Upper lobe of right lung (tissue), 1 donor: ENCODE data around the gene DDX27. TPM values are rescaled to one million over a fixed set of nuclear protein-coding genes. Genes with fewer than 3 reads are reported as not detected.

Experiments
- ATAC-seq: fragments of 200-7000 bp; cut with Tn5 transposase; one replicate; pipeline ENCODE4 v1.9.1; 2020; ENCODE audit warnings: mild to moderate bottlenecking, moderate library complexity
- DNase-seq: peaks from one replicate; pipeline ENCODE4 v3.0.0-alpha.2; 2020
- H3K27ac ChIP-seq: fragments of 200-600 bp; one replicate; pipeline ENCODE4 v1.8.0; 2022
- H3K27me3 ChIP-seq: fragments of 200-600 bp; one replicate; pipeline ENCODE4 v1.8.0; 2022; ENCODE audit warnings: mild to moderate bottlenecking
- H3K36me3 ChIP-seq: fragments of 200-600 bp; one replicate; pipeline ENCODE4 v1.8.0; 2022
- H3K4me1 ChIP-seq: fragments of 200-600 bp; one replicate; pipeline ENCODE4 v1.8.0; 2022
- H3K4me3 ChIP-seq: fragments of 200-600 bp; one replicate; pipeline ENCODE4 v1.8.0; 2022; ENCODE audit warnings: mild to moderate bottlenecking
- H3K9me3 ChIP-seq: fragments of 200-600 bp; one replicate; pipeline ENCODE4 v1.8.0; 2022
- intact Hi-C: fragments of 100-400 bp; cut with DNase I; formaldehyde crosslinking; loops from one replicate; pipeline ENCODE4 v1.11.0; 2022
- total RNA-seq: library from RNA; stranded (reverse); fragmentation: NEBNext Ultra II Directional; extraction: Animal tissue kit (Norgen Biotek cat#: 25700); gene quantifications from one replicate; pipeline ENCODE4 v1.2.1, GENCODE V29; 2021
- TF ChIP-seq, protein P1 (sequence below): fragments of 200-600 bp; IDR thresholded peaks from one replicate; pipeline ENCODE4 v1.8.0; 2022; ENCODE audit warnings: antibody characterized with exemption
- donor health status: DM: no; HTN: yes; CAD: no; lungs with severe emphysema.

DDX27 gene
- total RNA-seq, 1 donor from 2014 or later = 25.9 TPM

DNA sequence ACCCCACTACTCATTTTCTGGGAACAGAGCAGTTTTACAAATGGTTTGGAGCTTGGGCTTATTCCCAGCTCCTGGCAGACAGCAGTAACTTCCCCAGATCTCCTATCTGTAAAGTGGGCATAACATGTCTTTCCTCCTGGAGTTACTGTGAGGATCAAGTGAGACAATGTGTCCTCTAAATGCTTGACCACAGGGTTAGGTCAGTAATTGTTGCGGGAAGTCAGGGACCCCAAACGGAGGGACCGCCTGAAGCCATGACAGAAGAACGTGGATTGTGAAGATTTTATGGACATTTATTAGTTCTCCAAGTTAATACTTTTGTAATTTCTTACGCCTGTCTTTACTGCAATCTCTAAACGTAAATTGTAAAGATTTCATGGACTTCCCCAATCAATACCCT, 73.9 kb downstream of the DDX27 start:
- ATAC-seq (no peak), DNase-seq (no peak)
- Histone ChIP-seq H3K27me3 (no peaks in the 10 kb centered on the region), H3K27ac (no peak overlapping the region), H3K9me3 (no peaks in the 10 kb centered on the region), H3K36me3 (peaks cover 38% of the 10 kb centered on the region), H3K4me3 (no peak overlapping the region), H3K4me1 (no peaks in the 10 kb centered on the region)
- TF ChIP-seq, protein P1, sequence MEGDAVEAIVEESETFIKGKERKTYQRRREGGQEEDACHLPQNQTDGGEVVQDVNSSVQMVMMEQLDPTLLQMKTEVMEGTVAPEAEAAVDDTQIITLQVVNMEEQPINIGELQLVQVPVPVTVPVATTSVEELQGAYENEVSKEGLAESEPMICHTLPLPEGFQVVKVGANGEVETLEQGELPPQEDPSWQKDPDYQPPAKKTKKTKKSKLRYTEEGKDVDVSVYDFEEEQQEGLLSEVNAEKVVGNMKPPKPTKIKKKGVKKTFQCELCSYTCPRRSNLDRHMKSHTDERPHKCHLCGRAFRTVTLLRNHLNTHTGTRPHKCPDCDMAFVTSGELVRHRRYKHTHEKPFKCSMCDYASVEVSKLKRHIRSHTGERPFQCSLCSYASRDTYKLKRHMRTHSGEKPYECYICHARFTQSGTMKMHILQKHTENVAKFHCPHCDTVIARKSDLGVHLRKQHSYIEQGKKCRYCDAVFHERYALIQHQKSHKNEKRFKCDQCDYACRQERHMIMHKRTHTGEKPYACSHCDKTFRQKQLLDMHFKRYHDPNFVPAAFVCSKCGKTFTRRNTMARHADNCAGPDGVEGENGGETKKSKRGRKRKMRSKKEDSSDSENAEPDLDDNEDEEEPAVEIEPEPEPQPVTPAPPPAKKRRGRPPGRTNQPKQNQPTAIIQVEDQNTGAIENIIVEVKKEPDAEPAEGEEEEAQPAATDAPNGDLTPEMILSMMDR = no peak
- intact Hi-C loops = no loop called here

Other genes with a start within 250 kb of the DDX27 start
- gene CSE1L, start 173.1 kb upstream of the DDX27 start, total RNA-seq = 37.8 TPM
- 76.0 TPM for gene STAU1, start 31.1 kb upstream of the DDX27 start, total RNA-seq
- 54.4 TPM for gene ZNFX1, start 58.6 kb downstream of the DDX27 start, total RNA-seq